GM18517 (cell line): ENCODE measurements around the gene NPTXR.
"Not testable (repeated sequence)": the region's sequence is repeated elsewhere in the genome, so short reads cannot be mapped to it uniquely, and the experiment has no call there.

Source experiments
- ATAC-seq: cut with Tn5 transposase; IDR thresholded peaks from one replicate; pipeline ENCODE4 v1.9.1; 2021; ENCODE audit warnings: mild to moderate bottlenecking, moderate library complexity; ENCODE audit not compliant: unreplicated experiment

Gene NPTXR

GRCh38 chr22:38868886-38869381 is 25.1 kb upstream of the NPTXR start:
- no peak for ATAC-seq

- ATAC-seq: no peak
Measured at GRCh38 chr22:38868286-38868721, 24.5 kb upstream of the NPTXR start.

GRCh38 chr22:38867471-38868285 is 23.9 kb upstream of the NPTXR start:
- no peak for ATAC-seq

GRCh38 chr22:38867124-38867455 is 23.3 kb upstream of the NPTXR start:
- no peak for ATAC-seq

GRCh38 chr22:38866399-38867123 is 22.7 kb upstream of the NPTXR start:
- ATAC-seq: no peak

- no peak for ATAC-seq
Measured at GRCh38 chr22:38866024-38866398, 22.2 kb upstream of the NPTXR start.

- no peak for ATAC-seq
Measured at GRCh38 chr22:38865201-38866023, 21.6 kb upstream of the NPTXR start.

GRCh38 chr22:38864361-38865191 is 20.7 kb upstream of the NPTXR start:
- no peak for ATAC-seq

- no peak for ATAC-seq
Measured at GRCh38 chr22:38863531-38864131, 19.8 kb upstream of the NPTXR start.

GRCh38 chr22:38862375-38863329 is 18.8 kb upstream of the NPTXR start:
- no peak for ATAC-seq

GRCh38 chr22:38861927-38862326 is 18.1 kb upstream of the NPTXR start:
- no peak for ATAC-seq

- no peak for ATAC-seq
Measured at GRCh38 chr22:38861170-38861876, 17.5 kb upstream of the NPTXR start.

- ATAC-seq: no peak
Measured at GRCh38 chr22:38860283-38861169, 16.7 kb upstream of the NPTXR start.

- no peak for ATAC-seq
Measured at GRCh38 chr22:38859581-38860282, 15.9 kb upstream of the NPTXR start.

GRCh38 chr22:38858492-38858891 is 14.7 kb upstream of the NPTXR start:
- no peak for ATAC-seq

- ATAC-seq: not testable (repeated sequence)
Measured at GRCh38 chr22:38854476-38854875, 10.6 kb upstream of the NPTXR start.

- ATAC-seq: not testable (repeated sequence)
Measured at GRCh38 chr22:38853883-38854282, 10.1 kb upstream of the NPTXR start.
